Cardiac septum (tissue), 1 donor: ENCODE measurements around the gene TSHZ3. TPM values are rescaled to one million over a fixed set of nuclear protein-coding genes. Genes with fewer than 3 reads are reported as not detected.

Experiments
- DNase-seq: peaks from one replicate; pipeline ENCODE4 v3.0.0-alpha.2; 2020; ENCODE audit warnings: low spot score
- intact Hi-C: fragments of 100-400 bp; cut with DNase I; formaldehyde crosslinking; loops from one replicate; pipeline ENCODE4 v1.14.0; 2022
- total RNA-seq: library from RNA; stranded (reverse); fragmentation: NEBNext Ultra II Directional; extraction: Animal tissue kit (Norgen Biotek cat#: 25700); gene quantifications from one replicate; pipeline ENCODE4 v1.2.1, GENCODE V29; 2021
- donor health status: DM: no; HTN: no; CAD: no.

The TSHZ3 gene
- total RNA-seq, 1 donor from 2014 or later: 5.2 TPM

DNA sequence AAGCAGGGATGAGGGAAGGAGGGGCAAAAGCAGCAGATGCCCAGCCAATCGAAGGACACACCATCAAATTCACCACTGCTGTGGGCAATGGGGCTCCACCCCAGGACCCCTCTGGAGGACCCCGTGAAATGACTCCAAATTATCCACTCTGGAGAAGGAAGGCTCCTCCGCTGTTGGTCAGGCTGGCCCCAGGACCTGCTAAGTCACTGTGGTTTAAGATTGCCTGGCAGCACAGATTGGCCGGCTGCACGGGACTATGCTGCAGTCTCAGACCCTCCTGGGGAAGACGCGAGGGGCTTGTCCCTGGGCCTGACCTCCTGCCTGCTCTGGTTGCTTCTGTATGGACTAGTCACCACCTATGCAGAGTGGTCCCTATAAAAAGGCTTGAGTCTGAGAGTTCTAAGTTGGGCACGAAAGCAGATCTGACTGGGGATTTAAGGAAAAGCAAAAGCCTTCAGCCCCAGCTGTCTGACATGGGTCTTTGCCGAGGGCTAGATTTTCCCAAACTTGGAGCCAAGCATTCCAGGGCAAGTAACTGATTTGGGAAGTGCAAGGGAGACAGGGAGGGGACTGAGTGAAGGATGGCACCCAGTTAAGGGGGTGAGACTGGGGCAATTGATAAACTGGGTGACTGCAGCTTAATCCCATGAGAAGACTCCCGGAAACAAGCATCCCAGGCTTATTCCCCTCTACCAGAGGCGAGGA, 91.7 kb downstream of the TSHZ3 start:
- DNase-seq: no peak
- intact Hi-C loops: no loop called here

DNA sequence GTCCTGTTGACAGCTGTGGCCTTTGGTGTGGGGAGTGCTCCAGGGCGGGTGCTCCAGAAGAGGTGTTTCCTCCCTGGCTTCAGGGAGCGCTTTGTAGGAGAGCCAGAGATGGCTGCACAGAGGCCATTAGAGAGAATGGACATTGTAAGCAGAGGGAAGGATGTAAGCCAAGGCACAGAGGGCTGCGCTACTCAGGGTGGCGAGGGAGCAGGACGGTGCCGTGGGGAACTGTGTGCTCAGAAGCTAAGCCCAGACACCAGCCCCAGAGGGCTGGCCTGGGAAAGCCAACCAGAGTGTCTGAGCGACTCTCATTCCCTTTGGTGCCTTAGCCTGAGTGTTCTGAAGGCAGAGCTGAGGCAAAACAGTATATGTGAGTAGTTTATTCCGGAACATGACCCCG, 92.2 kb downstream of the TSHZ3 start:
- intact Hi-C loops: no loop called here
- DNase-seq: no peak

DNA sequence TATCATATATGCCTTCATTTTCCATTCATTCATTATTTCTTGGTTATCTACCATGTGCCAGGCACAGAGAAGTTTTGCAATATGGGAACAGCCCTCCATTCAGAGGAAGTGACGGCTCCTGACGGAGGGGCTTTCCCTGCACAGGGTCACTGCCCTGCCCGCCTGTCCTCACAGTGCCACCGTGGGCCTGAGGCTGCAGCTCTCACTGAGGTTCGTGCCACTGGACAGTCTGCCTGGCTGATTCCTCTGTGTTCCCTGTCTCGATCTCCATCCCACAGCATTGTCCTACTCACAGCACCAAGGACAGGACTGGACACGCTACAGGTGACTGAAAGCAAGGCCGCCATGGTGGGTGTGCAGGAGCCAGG, 92.7 kb downstream of the TSHZ3 start:
- no peak for DNase-seq
- intact Hi-C loops: no loop called here

DNA sequence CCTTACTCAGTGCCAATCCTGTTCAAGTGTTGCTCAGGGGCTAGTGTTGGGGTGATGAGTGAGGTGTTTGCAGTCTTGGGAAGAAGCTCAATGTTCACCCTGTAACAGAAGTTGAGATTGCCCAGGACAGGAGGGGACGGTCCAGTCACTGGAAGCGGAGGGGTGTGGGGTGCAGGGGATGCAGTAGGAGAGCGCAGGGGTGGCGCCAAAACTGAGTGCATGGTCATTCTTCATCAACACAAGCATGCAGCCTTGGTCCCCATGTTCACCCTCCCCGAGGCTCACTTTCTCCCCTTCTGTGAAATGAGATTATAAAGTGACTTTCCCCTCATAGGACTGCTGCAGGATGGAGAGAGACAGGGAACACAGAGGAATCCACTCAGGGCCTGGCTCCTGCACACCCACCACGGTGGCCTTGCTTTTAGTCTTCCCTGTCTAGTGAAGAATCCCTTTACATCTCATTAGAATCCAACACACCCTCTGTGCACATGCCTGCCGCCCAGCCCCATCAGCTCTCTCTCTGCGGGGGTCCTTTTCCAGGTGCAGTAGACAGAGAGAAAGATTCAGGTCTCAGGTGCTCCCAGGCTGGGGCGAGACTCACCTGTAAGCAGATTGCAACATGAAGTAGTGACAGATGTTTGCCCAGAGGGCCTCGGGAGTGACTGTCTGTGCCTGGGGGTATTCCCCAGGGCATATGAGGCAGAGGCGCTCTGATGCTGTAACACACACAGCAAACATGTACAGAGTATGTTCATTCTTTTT, 93.2 kb downstream of the TSHZ3 start:
- no peak for DNase-seq

DNA sequence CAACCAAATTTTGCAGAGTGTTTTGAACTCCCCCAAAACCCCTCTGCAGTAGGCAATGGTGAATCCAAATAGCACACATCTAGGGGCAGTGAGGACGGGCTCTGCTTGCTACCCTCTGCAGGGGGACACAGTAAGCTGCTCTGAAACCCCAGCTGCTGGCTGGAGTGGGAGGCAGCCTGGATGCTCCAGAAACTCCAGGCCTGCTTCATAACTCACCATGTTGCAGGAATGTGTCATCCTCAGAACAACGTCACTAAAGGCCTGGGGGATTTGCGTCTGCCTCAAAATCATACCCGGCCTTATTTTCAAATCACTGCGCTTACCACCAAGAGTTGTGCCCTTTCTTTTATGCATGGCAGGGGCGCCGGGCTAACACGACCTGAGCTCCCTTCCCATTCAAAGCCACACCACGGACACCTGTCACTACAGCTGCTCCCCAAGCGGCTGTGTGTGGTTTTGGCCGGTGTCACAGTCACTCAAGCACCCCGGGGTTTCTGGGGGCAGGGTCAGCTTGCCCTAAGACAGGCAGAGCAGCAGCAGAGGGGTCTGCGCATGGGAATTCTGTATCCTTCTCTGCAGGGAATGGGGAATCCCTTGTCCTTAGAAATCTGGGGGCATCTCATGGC, 93.9 kb downstream of the TSHZ3 start:
- intact Hi-C loops: no loop called here
- DNase-seq: no peak

More for the DNA sequence above, 93.2 kb downstream of the TSHZ3 start:
- intact Hi-C loops: no loop called here

DNA sequence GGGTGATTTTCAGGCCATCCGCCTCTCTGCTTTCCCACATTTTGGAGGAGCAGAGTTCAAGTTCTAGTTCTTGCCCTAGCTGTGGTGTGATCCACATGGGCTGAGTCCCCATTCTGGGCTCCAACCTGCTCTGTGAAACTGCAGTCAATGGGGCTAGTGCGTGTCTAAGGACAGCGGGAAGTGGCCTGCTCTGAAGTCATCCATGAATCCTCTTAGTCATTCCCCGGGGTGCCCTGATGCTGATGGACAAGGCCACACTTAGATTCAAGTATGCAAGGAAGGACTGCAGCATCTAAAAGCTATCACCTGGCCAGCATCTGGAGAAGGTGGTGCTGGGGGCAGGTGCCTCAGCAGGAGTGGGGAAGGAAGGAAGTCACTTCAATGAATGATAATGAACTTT, 94.6 kb downstream of the TSHZ3 start:
- no peak for DNase-seq

DNA sequence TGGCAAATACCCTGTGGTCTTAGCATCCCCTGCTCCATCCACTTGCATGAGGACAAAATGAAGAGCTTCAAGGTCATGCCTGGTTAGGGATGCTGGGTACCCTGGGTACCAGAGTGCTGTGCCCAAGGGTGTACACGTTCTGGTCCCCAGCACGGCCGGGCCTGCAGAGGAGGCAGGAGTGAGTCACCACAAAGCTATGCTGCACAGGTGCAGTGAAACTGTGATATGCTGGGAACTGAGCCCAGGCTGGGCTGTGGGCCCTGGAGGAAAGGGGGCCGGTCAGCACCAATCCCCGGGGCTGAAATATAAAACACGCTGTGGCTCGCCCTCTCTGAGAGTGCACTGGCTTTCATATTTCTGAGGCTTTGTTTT, 95.1 kb downstream of the TSHZ3 start:
- intact Hi-C loops: no loop called here
- no peak for DNase-seq

More for the DNA sequence above, 94.6 kb downstream of the TSHZ3 start:
- intact Hi-C loops: no loop called here

DNA sequence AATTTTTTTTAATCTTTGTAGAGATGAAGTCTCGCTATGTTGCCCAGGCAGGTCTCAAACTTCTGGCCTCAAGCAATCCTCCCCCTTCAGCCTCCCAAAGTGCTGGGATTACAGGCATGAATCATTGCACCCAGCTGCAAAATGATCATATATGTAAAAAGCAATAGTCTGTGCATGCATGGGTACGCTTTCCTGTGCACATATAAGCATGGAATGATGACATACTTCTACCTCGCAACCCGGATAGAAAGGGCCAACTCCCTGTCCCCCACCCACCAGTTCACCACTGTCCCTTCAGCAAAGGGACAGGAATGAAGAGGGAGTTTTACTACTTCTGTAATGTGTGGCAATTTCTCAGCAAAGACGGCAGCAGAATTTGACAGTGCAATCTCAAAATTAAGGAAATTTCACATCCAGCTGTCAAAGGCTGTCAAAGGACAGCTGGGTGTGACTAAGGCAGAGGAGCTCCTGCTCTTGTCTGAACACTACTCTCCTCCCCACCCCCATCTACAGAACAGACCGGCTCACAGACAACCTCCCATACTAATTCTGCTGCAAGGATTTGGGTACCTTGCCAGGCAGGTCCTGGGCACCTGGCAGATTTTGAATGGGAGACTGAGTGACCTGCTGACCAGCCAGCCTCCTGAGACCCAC, 95.6 kb downstream of the TSHZ3 start:
- intact Hi-C loops: no loop called here

DNA sequence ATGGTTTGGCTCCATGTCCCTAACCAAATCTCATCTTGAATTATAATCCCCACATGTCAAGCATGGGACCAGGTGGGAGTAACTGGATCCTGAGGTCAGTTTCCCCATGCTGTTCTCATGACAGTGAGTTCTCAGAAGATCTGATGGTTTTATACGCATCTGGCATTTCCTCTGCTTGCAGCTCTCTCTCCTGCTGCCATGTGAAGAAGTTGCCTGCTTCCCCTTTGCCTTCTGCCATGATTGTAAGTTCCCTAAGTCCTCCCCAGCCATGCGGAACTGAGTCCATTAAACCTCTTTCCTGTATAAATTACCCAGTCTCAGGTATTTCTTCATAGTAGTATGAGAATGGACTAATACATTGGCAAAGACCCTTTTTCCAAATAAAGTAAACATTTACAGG, 96.8 kb downstream of the TSHZ3 start:
- no peak for DNase-seq
- intact Hi-C loops: no loop called here

More for the DNA sequence above, 95.6 kb downstream of the TSHZ3 start:
- DNase-seq: no peak

DNA sequence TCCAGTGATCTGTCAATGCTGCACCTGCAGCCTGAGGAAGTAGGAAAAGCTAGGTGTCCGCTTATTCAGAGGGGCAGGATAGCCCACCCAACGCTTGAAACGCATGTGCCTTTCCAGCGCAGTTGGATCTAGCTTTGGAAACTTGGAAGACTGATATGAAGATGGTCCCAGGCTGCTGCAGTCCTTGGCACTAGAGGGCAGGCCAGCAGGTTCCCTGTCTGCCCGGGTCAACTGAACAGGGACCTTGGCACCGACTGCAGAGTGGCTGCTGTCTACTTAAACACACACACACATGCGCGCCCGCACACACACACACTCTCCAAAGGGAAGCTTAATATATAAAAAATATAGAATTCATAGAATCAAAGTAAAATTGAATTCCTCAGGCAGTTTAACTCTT, 100.0 kb downstream of the TSHZ3 start:
- DNase-seq: no peak
- intact Hi-C loops: no loop called here

DNA sequence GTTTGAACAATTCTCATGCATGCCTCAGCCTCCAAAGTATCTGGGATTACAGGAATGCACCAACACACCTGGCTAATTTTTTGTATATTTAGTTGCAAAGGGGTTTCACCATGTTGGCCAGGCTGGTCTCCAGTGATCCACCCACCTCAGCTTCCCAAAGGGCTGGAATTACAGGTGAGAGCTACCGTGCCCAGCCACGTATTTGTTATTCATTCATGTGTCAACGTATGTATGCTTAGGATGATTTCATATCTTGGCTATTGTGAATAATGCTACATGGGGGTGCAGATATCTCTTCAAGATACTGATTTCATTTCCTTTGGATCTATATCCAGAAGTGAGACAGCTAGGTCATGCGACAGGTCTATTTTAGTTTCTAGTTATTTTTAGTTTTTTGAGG, 113.4 kb downstream of the TSHZ3 start:
- no peak for DNase-seq
- intact Hi-C loops: no loop called here

DNA sequence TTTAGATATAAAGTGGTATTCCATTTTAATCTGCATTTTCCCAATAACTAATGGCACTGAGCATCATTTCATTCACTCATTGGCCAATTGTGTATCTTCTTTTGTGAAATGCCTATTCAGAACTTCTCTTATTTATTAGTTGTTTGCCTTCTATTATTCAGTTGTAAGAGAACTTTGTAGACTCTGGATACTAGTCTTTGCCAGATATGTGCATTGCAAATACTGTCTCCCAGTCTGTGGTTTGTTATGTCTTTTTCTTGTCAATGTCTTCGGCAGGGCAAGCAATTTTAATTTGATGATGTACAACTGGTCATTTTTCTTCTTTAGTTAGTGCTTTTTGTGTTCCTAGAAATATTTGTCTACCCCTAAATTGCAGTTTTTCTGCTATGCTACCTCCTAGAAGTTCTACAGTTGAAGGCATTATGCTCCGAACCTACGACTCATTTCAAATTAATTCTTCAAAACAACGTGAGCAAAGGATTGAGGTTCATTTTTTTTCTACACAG, 115.9 kb downstream of the TSHZ3 start:
- intact Hi-C loops: no loop called here
- no peak for DNase-seq

DNA sequence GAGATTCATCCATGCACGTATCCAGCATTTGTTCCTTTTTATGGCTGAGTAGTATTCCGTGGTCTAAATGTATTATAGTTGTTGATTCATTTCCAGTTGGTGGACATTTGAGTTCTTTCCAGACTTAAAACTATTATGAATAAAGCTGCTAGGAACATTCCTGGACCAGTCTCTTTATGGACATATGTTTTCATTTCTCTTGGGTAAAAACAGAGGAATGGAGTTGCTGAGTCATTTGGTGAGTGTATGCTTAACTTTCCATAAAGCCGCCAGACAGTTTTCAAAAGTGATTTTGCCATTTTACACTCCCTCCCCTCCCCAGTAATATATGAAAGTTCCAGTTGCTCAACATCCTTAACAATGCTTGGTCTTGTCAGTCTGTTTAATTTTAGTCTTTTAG, 116.4 kb downstream of the TSHZ3 start:
- no peak for DNase-seq
- intact Hi-C loops: no loop called here

DNA sequence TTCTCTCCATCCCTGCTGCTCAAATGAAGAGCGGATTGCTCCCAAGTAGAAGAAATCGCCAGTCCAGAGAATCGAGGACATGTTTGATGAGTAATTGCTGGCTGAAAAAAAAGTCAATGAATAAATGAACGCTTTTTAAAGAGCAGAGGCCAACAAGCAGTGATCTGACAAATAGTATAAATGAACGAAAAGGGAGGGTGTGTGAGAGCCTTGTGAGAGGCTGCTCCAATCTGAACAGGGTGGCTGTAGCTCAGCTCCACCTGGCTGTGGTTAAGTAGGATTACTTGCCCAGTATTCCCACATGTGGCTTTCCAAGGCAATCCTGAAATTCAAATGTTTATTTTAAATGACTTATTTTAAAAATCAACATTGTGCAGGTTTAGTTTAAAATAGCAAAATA, 117.1 kb downstream of the TSHZ3 start:
- intact Hi-C loops: no loop called here
- DNase-seq: no peak

DNA sequence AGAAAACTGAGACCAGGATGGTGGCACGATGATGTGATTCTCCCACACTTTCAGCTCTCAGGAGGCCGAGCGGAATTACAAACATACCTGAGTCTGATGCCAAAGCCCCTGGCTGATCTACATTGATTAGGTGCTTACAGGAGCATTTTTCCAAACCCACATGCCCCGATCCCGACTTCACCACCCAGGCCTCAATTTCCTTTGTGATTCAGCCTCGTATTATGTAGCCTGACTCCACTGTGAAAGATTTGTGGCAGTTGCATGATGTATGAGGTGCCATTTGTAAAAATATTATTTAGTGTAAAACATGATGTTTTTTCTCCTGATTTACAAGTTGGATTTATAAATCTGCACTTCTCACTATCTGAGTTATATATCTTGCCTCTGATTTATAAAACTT, 118.0 kb downstream of the TSHZ3 start:
- no peak for DNase-seq
- intact Hi-C loops: no loop called here

DNA sequence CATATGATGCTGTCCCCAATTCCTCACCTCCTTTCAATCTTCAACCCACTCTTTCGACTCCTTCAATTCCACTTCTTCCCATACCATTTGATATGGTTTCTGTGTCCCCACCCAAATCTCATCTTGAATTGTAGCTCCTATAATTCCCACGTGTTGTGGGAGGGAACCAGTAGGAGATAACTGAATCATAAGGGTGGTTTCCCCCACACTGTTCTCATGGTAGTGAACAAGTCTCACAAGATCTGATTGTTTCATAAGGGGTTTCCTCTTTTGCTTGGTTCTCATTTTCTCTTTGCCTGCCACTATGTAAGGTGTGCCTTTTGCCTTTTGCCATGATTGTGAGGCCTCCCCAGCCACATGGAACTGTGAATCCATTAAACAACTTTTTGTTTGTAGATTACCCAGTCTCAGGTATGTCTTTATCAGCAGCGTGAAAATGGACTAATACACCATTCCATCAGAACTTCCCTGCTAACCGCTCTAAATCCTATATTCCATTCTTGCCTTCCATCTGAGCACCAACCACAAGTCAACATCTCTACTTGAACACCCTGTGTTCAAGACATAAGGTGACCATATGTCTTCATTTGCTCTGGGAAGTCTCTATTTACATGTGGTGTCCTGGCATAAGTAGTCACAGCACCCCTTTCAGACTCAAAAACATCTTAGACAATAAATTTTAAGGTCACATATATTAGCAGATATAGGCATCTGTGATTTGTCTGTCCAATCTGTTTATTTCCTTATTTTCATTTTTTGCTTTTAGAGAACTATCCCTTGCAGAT, 122.9 kb downstream of the TSHZ3 start:
- intact Hi-C loops: no loop called here
- no peak for DNase-seq
